GM12891 (cell line): ENCODE data around the gene GAA.

Experiments
- DNase-seq: peaks from one replicate; pipeline ENCODE4 v3.0.0; 2011; ENCODE audit warnings: low spot score; ENCODE audit not compliant: insufficient read length
- FAIRE-seq: peaks from 2 replicates; lab custom pipeline; 2011; peaks lifted over from hg19 to GRCh38; lab: Jason Lieb, UNC
- PAX5 ChIP-seq: IDR thresholded peaks from 2 replicates; pipeline ENCODE4 v1.6.1; 2011; ENCODE audit warnings: low read length, moderate library complexity, mild to moderate bottlenecking; ENCODE audit not compliant: insufficient read depth, severe bottlenecking
- POLR2A ChIP-seq: IDR thresholded peaks from 2 replicates; pipeline ENCODE4 v1.6.1; 2011; ENCODE audit warnings: low read depth, low read length, control low read depth
- POLR2AphosphoS5 ChIP-seq: IDR thresholded peaks from 2 replicates; pipeline ENCODE4 v1.6.1; 2011; ENCODE audit warnings: low read depth, low read length, control low read depth
- POU2F2 ChIP-seq: IDR thresholded peaks from 2 replicates; pipeline ENCODE4 v1.6.1; 2011; ENCODE audit warnings: low read depth, mild to moderate bottlenecking, control low read depth, low read length, moderate library complexity
- SPI1 ChIP-seq: IDR thresholded peaks from 2 replicates; pipeline ENCODE4 v1.6.1; 2011; ENCODE audit warnings: low read depth, low read length, control low read depth
- TAF1 ChIP-seq: IDR thresholded peaks from 2 replicates; pipeline ENCODE4 v1.6.1; 2011; ENCODE audit warnings: low read depth, low read length, control low read depth

The GAA gene

DNA sequence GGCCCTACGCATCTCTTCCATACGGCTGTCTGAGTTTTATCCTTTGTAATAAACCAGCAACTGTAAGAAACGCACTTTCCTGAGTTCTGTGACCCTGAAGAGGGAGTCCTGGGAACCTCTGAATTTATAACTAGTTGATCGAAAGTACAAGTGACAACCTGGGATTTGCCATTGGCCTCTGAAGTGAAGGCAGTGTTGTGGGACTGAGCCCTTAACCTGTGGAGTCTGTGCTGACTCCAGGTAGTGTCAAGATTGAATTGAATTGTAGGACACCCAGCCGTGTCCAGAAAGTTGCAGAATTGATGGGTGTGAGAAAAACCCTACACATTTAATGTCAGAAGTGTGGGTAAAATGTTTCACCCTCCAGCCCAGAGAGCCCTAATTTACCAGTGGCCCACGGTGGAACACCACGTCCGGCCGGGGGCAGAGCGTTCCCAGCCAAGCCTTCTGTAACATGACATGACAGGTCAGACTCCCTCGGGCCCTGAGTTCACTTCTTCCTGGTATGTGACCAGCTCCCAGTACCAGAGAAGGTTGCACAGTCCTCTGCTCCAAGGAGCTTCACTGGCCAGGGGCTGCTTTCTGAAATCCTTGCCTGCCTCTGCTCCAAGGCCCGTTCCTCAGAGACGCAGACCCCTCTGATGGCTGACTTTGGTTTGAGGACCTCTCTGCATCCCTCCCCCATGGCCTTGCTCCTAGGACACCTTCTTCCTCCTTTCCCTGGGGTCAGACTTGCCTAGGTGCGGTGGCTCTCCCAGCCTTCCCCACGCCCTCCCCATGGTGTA, 1.5 kb downstream of the GAA start:
- no peak for FAIRE-seq
- DNase-seq: no peak
- TF ChIP-seq POLR2A (no peak), POU2F2 (no peak), TAF1 (no peak), PAX5 (no peak), POLR2AphosphoS5 (no peak), SPI1 (no peak)

DNA sequence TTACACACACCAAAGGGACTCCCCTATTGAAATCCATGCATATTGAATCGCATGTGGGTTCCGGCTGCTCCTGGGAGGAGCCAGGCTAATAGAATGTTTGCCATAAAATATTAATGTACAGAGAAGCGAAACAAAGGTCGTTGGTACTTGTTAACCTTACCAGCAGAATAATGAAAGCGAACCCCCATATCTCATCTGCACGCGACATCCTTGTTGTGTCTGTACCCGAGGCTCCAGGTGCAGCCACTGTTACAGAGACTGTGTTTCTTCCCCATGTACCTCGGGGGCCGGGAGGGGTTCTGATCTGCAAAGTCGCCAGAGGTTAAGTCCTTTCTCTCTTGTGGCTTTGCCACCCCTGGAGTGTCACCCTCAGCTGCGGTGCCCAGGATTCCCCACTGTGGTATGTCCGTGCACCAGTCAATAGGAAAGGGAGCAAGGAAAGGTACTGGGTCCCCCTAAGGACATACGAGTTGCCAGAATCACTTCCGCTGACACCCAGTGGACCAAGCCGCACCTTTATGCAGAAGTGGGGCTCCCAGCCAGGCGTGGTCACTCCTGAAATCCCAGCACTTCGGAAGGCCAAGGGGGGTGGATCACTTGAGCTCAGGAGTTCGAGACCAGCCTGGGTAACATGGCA, 2.2 kb downstream of the GAA start:
- DNase-seq (no peak), FAIRE-seq (no peak)

DNA sequence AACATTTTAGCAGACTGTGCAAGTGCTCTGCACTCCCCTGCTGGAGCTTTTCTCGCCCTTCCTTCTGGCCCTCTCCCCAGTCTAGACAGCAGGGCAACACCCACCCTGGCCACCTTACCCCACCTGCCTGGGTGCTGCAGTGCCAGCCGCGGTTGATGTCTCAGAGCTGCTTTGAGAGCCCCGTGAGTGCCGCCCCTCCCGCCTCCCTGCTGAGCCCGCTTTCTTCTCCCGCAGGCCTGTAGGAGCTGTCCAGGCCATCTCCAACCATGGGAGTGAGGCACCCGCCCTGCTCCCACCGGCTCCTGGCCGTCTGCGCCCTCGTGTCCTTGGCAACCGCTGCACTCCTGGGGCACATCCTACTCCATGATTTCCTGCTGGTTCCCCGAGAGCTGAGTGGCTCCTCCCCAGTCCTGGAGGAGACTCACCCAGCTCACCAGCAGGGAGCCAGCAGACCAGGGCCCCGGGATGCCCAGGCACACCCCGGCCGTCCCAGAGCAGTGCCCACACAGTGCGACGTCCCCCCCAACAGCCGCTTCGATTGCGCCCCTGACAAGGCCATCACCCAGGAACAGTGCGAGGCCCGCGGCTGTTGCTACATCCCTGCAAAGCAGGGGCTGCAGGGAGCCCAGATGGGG, 3.1 kb downstream of the GAA start:
- no peak for FAIRE-seq
- no peak for DNase-seq
- TF ChIP-seq POU2F2 (no peak), PAX5 (no peak), POLR2A (no peak), POLR2AphosphoS5 (no peak)

More for the DNA sequence above, 2.2 kb downstream of the GAA start:
- TF ChIP-seq PAX5: no peak
- TF ChIP-seq POU2F2: no peak
- TF ChIP-seq TAF1: no peak
- TF ChIP-seq SPI1: no peak

DNA sequence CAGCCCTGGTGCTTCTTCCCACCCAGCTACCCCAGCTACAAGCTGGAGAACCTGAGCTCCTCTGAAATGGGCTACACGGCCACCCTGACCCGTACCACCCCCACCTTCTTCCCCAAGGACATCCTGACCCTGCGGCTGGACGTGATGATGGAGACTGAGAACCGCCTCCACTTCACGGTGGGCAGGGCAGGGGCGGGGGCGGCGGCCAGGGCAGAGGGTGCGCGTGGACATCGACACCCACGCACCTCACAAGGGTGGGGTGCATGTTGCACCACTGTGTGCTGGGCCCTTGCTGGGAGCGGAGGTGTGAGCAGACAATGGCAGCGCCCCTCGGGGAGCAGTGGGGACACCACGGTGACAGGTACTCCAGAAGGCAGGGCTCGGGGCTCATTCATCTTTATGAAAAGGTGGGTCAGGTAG, 3.6 kb downstream of the GAA start:
- no peak for DNase-seq
- no peak for FAIRE-seq
- TF ChIP-seq PAX5: no peak
- TF ChIP-seq POU2F2: no peak
- TF ChIP-seq TAF1: no peak
- TF ChIP-seq POLR2AphosphoS5: no peak
- no peak for TF ChIP-seq POLR2A
- no peak for TF ChIP-seq SPI1

DNA sequence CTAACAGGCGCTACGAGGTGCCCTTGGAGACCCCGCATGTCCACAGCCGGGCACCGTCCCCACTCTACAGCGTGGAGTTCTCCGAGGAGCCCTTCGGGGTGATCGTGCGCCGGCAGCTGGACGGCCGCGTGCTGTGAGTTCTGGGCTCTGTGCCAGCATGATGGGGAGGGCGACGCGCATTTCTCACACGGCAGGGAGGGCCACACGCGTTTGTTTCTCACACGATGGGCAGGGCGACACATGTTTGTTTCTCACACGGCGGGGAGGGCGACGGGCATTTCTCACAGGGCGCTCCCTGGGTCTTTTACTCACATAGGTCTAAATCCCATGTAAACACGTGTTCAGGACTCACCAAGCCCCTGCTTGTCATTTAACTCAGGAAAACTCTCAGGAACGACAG, 4.4 kb downstream of the GAA start:
- DNase-seq (no peak), FAIRE-seq (no peak)
- TF ChIP-seq PAX5: no peak
- no peak for TF ChIP-seq TAF1
- TF ChIP-seq POLR2A: no peak
- TF ChIP-seq POLR2AphosphoS5: no peak
- TF ChIP-seq POU2F2: no peak
- no peak for TF ChIP-seq SPI1

DNA sequence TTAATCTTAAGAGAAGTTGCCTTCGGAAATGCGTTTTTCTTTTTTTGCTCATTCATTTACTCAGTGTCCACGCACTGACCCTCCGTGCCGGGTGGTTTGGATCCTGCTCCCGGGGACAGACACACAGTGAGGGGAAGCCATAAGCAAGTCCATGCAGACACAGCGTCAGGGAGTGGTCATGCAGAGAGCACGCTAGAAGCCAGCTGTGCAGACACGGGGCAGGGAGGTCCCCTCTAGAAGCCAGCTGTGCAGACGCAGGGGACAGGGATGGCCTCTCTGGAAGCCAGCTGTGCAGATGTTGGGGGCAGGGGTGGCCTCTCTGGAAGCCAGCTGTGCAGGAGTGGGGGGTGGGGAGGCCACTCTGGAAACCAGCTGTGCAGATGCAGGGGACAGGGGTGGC, 4.8 kb downstream of the GAA start:
- no peak for TF ChIP-seq POLR2A
- TF ChIP-seq TAF1: no peak
- no peak for TF ChIP-seq SPI1
- TF ChIP-seq POLR2AphosphoS5: no peak
- no peak for TF ChIP-seq POU2F2
- TF ChIP-seq PAX5: no peak
- DNase-seq: no peak
- FAIRE-seq: no peak

DNA sequence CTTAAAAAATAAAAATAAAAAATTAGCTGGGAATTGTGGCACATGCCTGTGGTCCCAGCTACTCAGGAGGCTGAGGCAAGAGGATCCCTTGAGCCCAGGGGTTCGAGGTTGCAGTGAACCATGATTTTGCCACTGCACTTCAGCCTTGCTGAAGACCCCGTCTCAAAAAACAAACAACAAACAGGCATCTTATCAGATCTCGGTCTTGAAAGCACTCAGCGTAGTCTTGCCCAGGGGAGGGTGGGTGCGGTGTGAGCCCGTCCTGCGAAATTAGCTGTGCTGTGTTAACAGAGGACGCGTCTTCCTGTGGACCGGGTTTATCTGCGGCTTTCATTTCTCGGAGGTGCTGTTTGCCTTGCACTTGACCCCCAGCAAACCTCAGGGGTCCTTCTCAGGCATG, 5.4 kb downstream of the GAA start:
- DNase-seq (no peak), FAIRE-seq (no peak)

DNA sequence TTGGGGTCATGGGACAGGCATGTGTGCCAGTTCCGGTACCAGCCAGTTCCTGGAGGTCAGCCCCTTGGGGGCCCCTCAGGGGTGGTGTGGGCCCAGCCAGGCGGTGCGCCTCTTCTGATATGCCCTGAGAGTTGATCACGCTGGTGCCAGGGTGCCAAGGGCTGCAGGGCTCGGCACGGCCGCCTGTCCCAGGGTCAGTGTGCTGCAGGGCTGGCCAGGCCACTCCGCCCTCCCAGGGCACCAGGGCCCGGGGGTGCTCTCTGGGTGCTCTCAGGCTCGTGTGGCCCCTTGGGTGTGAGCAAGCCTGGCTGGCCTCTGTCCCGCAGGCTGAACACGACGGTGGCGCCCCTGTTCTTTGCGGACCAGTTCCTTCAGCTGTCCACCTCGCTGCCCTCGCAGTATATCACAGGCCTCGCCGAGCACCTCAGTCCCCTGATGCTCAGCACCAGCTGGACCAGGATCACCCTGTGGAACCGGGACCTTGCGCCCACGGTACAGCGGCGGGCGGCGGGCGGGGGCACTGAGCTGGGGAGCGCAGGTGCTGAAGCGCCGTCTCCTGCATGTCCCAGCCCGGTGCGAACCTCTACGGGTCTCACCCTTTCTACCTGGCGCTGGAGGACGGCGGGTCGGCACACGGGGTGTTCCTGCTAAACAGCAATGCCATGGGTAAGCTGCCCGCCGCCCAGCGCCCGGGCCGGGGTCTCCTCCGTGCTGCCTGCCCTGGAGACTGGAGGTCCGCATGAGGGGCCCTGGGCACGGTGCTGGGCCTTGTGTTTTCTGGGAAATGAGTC, 6.0 kb downstream of the GAA start:
- no peak for FAIRE-seq
- no peak for DNase-seq
- TF ChIP-seq POU2F2 (no peak), POLR2A (no peak), SPI1 (no peak), TAF1 (no peak), POLR2AphosphoS5 (no peak), PAX5 (no peak)

More for the DNA sequence above, 5.4 kb downstream of the GAA start:
- TF ChIP-seq PAX5 (no peak), POLR2A (no peak), POU2F2 (no peak)
